Measurements from ENCODE around the gene HIF1A.

Gene HIF1A

DNA sequence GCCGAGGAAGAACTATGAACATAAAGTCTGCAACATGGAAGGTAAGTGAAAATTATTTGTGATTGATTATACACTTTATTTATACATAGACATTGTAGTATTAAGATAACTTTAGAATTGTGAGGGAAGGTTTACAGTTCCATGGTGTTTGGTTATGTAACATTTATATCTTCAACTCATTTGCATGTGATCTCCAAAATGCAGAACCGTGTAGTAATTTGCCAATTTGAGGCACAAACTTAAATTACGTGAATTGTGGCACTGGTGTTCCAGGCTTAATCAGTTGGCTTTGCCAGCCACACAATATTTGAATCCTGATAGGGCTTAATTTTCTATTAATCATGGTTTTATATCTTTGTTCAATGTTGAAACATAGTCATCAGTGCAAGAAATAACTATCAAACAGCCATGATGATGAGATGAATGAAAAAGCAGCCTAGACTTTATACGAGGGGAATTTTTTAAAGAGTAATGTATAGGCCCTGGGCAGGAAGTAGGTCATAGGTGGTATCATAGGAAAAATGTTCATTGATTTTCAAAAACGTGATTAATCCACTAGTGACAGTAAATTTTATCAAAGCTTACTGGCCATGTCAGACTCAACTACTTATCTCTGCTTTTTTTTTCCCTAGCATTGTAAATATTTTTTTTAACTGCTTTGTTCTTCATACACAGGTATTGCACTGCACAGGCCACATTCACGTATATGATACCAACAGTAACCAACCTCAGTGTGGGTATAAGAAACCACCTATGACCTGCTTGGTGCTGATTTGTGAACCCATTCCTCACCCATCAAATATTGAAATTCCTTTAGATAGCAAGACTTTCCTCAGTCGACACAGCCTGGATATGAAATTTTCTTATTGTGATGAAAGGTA is 31.7 kb downstream of the HIF1A start:
- DNase-seq (ENCODE audit: low read depth): no peak
- H3K4me3 ChIP-seq (replicated peaks; ENCODE audit: low read depth, low read length): no peak overlapping the region
- TF ChIP-seq, protein P1, sequence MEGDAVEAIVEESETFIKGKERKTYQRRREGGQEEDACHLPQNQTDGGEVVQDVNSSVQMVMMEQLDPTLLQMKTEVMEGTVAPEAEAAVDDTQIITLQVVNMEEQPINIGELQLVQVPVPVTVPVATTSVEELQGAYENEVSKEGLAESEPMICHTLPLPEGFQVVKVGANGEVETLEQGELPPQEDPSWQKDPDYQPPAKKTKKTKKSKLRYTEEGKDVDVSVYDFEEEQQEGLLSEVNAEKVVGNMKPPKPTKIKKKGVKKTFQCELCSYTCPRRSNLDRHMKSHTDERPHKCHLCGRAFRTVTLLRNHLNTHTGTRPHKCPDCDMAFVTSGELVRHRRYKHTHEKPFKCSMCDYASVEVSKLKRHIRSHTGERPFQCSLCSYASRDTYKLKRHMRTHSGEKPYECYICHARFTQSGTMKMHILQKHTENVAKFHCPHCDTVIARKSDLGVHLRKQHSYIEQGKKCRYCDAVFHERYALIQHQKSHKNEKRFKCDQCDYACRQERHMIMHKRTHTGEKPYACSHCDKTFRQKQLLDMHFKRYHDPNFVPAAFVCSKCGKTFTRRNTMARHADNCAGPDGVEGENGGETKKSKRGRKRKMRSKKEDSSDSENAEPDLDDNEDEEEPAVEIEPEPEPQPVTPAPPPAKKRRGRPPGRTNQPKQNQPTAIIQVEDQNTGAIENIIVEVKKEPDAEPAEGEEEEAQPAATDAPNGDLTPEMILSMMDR (IDR thresholded peaks at IDR 0.05; ENCODE audit: low read length, missing control alignments): no peak

DNA sequence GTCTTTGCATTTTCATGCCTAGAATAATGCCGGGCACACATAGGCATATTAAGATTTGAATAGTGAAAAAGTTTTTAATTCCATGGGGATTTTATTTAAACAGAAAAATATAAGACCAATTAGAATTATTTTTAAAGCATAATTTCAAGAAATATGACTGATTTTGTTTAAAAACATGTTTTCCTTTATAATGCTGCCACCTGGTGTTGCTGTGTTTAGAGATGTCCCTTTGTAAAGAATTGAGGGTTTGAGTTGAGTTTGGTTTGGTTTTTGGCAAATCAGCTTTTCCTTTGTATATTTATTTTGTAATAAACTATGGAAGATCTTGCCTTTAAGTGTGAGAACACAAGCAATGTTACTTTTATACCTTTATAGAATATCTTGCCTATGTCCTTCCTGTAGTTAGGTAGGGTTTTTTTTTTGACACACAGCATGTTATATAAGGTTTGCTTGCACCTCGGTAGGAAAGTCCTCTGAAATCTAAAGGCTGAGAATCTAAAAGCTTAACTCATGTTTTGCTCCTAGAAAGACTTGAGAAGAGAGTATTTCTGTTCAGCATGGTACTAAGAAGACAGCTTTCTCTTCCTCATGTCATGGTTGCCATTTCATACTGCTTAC is 35.6 kb downstream of the HIF1A start:
- no peak for DNase-seq (ENCODE audit: low read depth)
- TF ChIP-seq, protein P1 (IDR thresholded peaks at IDR 0.05; ENCODE audit: low read length, missing control alignments): peak; percentile 25

DNA sequence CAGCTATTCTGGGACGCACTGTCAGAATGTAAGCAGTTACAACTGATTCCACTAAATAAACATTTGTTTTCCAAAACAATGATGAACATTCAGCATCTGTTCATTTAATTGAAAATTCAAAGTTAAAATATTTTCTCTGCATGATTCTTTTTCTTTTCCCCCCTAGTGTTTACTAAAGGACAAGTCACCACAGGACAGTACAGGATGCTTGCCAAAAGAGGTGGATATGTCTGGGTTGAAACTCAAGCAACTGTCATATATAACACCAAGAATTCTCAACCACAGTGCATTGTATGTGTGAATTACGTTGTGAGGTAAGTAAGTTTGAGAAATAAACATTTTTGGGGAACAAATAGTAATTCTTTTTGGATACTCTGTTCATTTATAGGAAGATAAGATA is 38.7 kb downstream of the HIF1A start:
- no peak overlapping the region for H3K4me3 ChIP-seq (replicated peaks; ENCODE audit: low read depth, low read length)
- TF ChIP-seq, protein P1 (IDR thresholded peaks at IDR 0.05; ENCODE audit: low read length, missing control alignments): peak; percentile 16
- DNase-seq (ENCODE audit: low read depth): no peak

More for the DNA sequence above, 35.6 kb downstream of the HIF1A start:
- no peak overlapping the region for H3K4me3 ChIP-seq (replicated peaks; ENCODE audit: low read depth, low read length)

DNA sequence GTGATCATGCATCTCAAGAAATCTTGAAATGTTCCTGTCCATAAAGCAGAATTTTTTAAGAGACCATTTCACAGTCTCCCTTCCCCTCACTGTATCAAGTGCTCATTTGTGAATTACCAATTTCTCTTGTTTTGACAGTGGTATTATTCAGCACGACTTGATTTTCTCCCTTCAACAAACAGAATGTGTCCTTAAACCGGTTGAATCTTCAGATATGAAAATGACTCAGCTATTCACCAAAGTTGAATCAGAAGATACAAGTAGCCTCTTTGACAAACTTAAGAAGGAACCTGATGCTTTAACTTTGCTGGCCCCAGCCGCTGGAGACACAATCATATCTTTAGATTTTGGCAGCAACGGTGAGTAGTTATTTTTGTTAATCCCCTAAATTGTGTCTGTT is 41.4 kb downstream of the HIF1A start:
- TF ChIP-seq, protein P1 (IDR thresholded peaks at IDR 0.05; ENCODE audit: low read length, missing control alignments): no peak
- DNase-seq (ENCODE audit: low read depth): no peak
- H3K4me3 ChIP-seq (replicated peaks; ENCODE audit: low read depth, low read length): no peak overlapping the region

DNA sequence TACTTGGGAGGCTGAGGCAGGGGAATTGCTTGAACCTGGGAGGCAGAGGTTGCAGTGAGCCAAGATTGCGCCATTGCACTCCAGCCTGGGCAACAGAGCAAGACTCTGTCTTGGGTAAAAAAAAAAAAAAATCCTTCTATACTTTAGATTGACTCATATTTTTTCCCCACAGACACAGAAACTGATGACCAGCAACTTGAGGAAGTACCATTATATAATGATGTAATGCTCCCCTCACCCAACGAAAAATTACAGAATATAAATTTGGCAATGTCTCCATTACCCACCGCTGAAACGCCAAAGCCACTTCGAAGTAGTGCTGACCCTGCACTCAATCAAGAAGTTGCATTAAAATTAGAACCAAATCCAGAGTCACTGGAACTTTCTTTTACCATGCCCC is 42.6 kb downstream of the HIF1A start:
- TF ChIP-seq, protein P1 (IDR thresholded peaks at IDR 0.05; ENCODE audit: low read length, missing control alignments): no peak
- no peak overlapping the region for H3K4me3 ChIP-seq (replicated peaks; ENCODE audit: low read depth, low read length)
- DNase-seq (ENCODE audit: low read depth): no peak

DNA sequence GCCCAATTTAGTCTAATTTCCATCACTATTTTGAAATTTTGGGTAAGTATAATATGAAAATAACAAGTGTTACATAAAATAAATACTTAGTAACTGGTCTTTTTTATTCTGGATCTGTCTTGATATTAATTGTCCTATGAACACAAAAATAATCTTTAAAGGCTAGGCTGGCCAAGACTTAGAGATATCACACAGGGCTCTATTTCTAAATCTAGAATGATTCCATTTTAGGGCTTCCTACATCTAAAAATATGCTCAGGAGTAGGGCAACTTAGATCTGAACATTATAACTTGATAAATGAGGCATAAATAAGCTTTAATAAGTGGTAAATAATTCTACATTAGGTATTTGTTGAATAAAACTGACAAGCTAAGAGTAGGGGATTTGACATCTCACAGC is 43.8 kb downstream of the HIF1A start:
- DNase-seq (ENCODE audit: low read depth): no peak
- H3K4me3 ChIP-seq (replicated peaks; ENCODE audit: low read depth, low read length): no peak overlapping the region
- TF ChIP-seq, protein P1 (IDR thresholded peaks at IDR 0.05; ENCODE audit: low read length, missing control alignments): no peak
